Measurements from ENCODE around the gene NOS2.
"Not testable (repeated sequence)": the region's sequence is repeated elsewhere in the genome, so short reads cannot be mapped to it uniquely, and the experiment has no call there.

The NOS2 gene

GRCh38 chr17:27800522-27800921 lies at the start of gene NOS2:
TSS of gene NOS2 (minus strand) at chr17:27800529. CDS start at chr17:27798809, 1,720 bp downstream.
- DNase-seq (ENCODE audit: low read depth) = no peak

- no peak for DNase-seq (ENCODE audit: low read depth)
Observed at GRCh38 chr17:27849474-27850185, 49.3 kb upstream of the NOS2 start.

- no peak for DNase-seq (ENCODE audit: low read depth)
Observed at GRCh38 chr17:27848931-27849330, 48.6 kb upstream of the NOS2 start.

- DNase-seq (ENCODE audit: low read depth) = not testable (repeated sequence)
Observed at GRCh38 chr17:27846808-27847307, 46.5 kb upstream of the NOS2 start.

- no peak for DNase-seq (ENCODE audit: low read depth)
Observed at GRCh38 chr17:27846042-27846655, 45.8 kb upstream of the NOS2 start.

- no peak for DNase-seq (ENCODE audit: low read depth)
Observed at GRCh38 chr17:27845264-27846041, 45.1 kb upstream of the NOS2 start.

- DNase-seq (ENCODE audit: low read depth) = no peak
Observed at GRCh38 chr17:27840688-27841087, 40.4 kb upstream of the NOS2 start.

- DNase-seq (ENCODE audit: low read depth) = not testable (repeated sequence)
Observed at GRCh38 chr17:27840406-27840678, 40.0 kb upstream of the NOS2 start.

- not testable (repeated sequence) for DNase-seq (ENCODE audit: low read depth)
Observed at GRCh38 chr17:27839571-27840405, 39.5 kb upstream of the NOS2 start.

- not testable (repeated sequence) for DNase-seq (ENCODE audit: low read depth)
Observed at GRCh38 chr17:27838607-27839006, 38.3 kb upstream of the NOS2 start.

- DNase-seq (ENCODE audit: low read depth) = not testable (repeated sequence)
Observed at GRCh38 chr17:27837769-27838168, 37.4 kb upstream of the NOS2 start.

GRCh38 chr17:27836651-27837050 lies 36.3 kb upstream of the NOS2 start:
- DNase-seq (ENCODE audit: low read depth) = no peak

GRCh38 chr17:27834571-27834970 lies 34.2 kb upstream of the NOS2 start:
- DNase-seq (ENCODE audit: low read depth) = no peak

GRCh38 chr17:27832831-27833230 lies 32.5 kb upstream of the NOS2 start:
- DNase-seq (ENCODE audit: low read depth) = no peak

- DNase-seq (ENCODE audit: low read depth) = not testable (repeated sequence)
Observed at GRCh38 chr17:27829888-27830287, 29.6 kb upstream of the NOS2 start.

- DNase-seq (ENCODE audit: low read depth) = not testable (repeated sequence)
Observed at GRCh38 chr17:27829143-27829711, 28.9 kb upstream of the NOS2 start.

GRCh38 chr17:27825459-27825858 lies 25.1 kb upstream of the NOS2 start:
- no peak for DNase-seq (ENCODE audit: low read depth)

GRCh38 chr17:27824745-27825144 lies 24.4 kb upstream of the NOS2 start:
- DNase-seq (ENCODE audit: low read depth) = no peak

- DNase-seq (ENCODE audit: low read depth) = no peak
Observed at GRCh38 chr17:27824176-27824715, 23.9 kb upstream of the NOS2 start.

GRCh38 chr17:27822108-27822507 lies 21.8 kb upstream of the NOS2 start:
- not testable (repeated sequence) for DNase-seq (ENCODE audit: low read depth)

GRCh38 chr17:27821318-27821717 lies 21.0 kb upstream of the NOS2 start:
- DNase-seq (ENCODE audit: low read depth) = no peak
